IPS-20b (cell line): ENCODE results near the gene STARD5.

Experiments
- H3K27ac ChIP-seq: one replicate; pipeline ENCODE4 v1.5.1; 2013; ENCODE audit warnings: low read length
- H3K27me3 ChIP-seq: 2 replicates; pipeline ENCODE4 v1.6.1; 2013; ENCODE audit warnings: mild to moderate bottlenecking, low read length, inconsistent platforms; ENCODE audit not compliant: insufficient read depth
- H3K36me3 ChIP-seq: 2 replicates; pipeline ENCODE4 v1.6.1; 2013; ENCODE audit warnings: low read depth, mild to moderate bottlenecking, inconsistent platforms, low read length, moderate library complexity; ENCODE audit not compliant: insufficient read depth
- H3K4me1 ChIP-seq: 2 replicates; pipeline ENCODE4 v1.6.1; 2013; ENCODE audit warnings: mild to moderate bottlenecking, control low read depth, inconsistent platforms, low read length, moderate library complexity; ENCODE audit not compliant: insufficient read depth
- H3K4me3 ChIP-seq: 2 replicates; pipeline ENCODE4 v1.5.1; 2013; ENCODE audit warnings: mild to moderate bottlenecking, low read length, inconsistent platforms
- H3K9ac ChIP-seq: 2 replicates; pipeline ENCODE4 v1.6.1; 2013; ENCODE audit warnings: low read depth, mild to moderate bottlenecking, inconsistent platforms, low read length, moderate library complexity
- H3K9me3 ChIP-seq: 2 replicates; pipeline ENCODE4 v1.6.1; 2013; ENCODE audit warnings: mild to moderate bottlenecking, low read depth, low read length, inconsistent platforms; ENCODE audit not compliant: insufficient read depth

The STARD5 gene

GRCh38 chr15:81268881-81269601 lies 54.9 kb downstream of the STARD5 start:
- 0 out of 2 replicates have a peak, but pooled peaks cover 4% of the 10 kb centered on the region for H3K27me3 ChIP-seq

GRCh38 chr15:81268340-81268739 lies 55.6 kb downstream of the STARD5 start:
- Histone ChIP-seq H3K36me3 (no peaks in the 10 kb centered on the region), H3K27ac (no peak overlapping the region), H3K27me3 (0 out of 2 replicates have a peak, but pooled peaks cover 4% of the 10 kb centered on the region), H3K9ac (no peak overlapping the region), H3K4me1 (peaks cover 4% of the 10 kb centered on the region; the same call in 1 of the 2 replicates), H3K9me3 (no peaks in the 10 kb centered on the region), H3K4me3 (no peak overlapping the region)

More at GRCh38 chr15:81268881-81269601, 54.9 kb downstream of the STARD5 start:
- Histone ChIP-seq H3K9me3 (no peaks in the 10 kb centered on the region), H3K4me3 (no peak overlapping the region), H3K36me3 (no peaks in the 10 kb centered on the region), H3K27ac (no peak overlapping the region), H3K4me1 (peaks cover 4% of the 10 kb centered on the region; the same call in 1 of the 2 replicates), H3K9ac (no peak overlapping the region)

- Histone ChIP-seq H3K9me3 (no peaks in the 10 kb centered on the region), H3K36me3 (no peaks in the 10 kb centered on the region), H3K27ac (no peak overlapping the region), H3K9ac (peak overlapping the region; percentile 24; the same call in 1 of the 2 replicates), H3K4me1 (peaks cover 4% of the 10 kb centered on the region; the same call in 1 of the 2 replicates), H3K27me3 (0 out of 2 replicates have a peak, but pooled peaks cover 4% of the 10 kb centered on the region), H3K4me3 (peak overlapping the region; percentile 54)
Observed at GRCh38 chr15:81265944-81266775, 57.8 kb downstream of the STARD5 start.

- Histone ChIP-seq H3K9ac (no peak overlapping the region), H3K36me3 (no peaks in the 10 kb centered on the region), H3K4me1 (peaks cover 4% of the 10 kb centered on the region; the same call in 1 of the 2 replicates), H3K27ac (no peak overlapping the region), H3K4me3 (peak overlapping the region; percentile 54; the same call in 1 of the 2 replicates), H3K9me3 (no peaks in the 10 kb centered on the region), H3K27me3 (0 out of 2 replicates have a peak, but pooled peaks cover 4% of the 10 kb centered on the region)
Observed at GRCh38 chr15:81265256-81265943, 58.5 kb downstream of the STARD5 start.

- no peak overlapping the region for H3K27ac ChIP-seq
- no peak overlapping the region for H3K4me3 ChIP-seq
- no peaks in the 10 kb centered on the region for H3K36me3 ChIP-seq
- H3K9me3 ChIP-seq = no peaks in the 10 kb centered on the region
- H3K27me3 ChIP-seq = 0 out of 2 replicates have a peak, but pooled peaks cover 4% of the 10 kb centered on the region
- H3K9ac ChIP-seq = no peak overlapping the region
- peaks cover 4% of the 10 kb centered on the region; the same call in 1 of the 2 replicates for H3K4me1 ChIP-seq
Observed at GRCh38 chr15:81264072-81264857, 59.7 kb downstream of the STARD5 start.

GRCh38 chr15:81263477-81263876 lies 60.5 kb downstream of the STARD5 start:
- Histone ChIP-seq H3K4me1 (peaks cover 4% of the 10 kb centered on the region; the same call in 1 of the 2 replicates), H3K9me3 (no peaks in the 10 kb centered on the region), H3K4me3 (no peak overlapping the region), H3K9ac (no peak overlapping the region), H3K27ac (no peak overlapping the region), H3K36me3 (no peaks in the 10 kb centered on the region), H3K27me3 (0 out of 2 replicates have a peak, but pooled peaks cover 4% of the 10 kb centered on the region)

- Histone ChIP-seq H3K4me3 (no peak overlapping the region), H3K9me3 (no peaks in the 10 kb centered on the region), H3K36me3 (no peaks in the 10 kb centered on the region), H3K4me1 (peaks cover 4% of the 10 kb centered on the region; the same call in 1 of the 2 replicates), H3K9ac (no peak overlapping the region), H3K27ac (no peak overlapping the region), H3K27me3 (0 out of 2 replicates have a peak, but pooled peaks cover 4% of the 10 kb centered on the region)
Observed at GRCh38 chr15:81261172-81261811, 62.6 kb downstream of the STARD5 start.

- Histone ChIP-seq H3K9me3 (no peaks in the 10 kb centered on the region), H3K4me3 (no peak overlapping the region), H3K9ac (no peak overlapping the region), H3K27me3 (no peaks in the 10 kb centered on the region), H3K4me1 (no peaks in the 10 kb centered on the region), H3K27ac (no peak overlapping the region), H3K36me3 (no peaks in the 10 kb centered on the region)
Observed at GRCh38 chr15:81259760-81260298, 64.1 kb downstream of the STARD5 start.
